ENCODE measurements around the gene MRPS21. TPM values are rescaled to one million over a fixed set of nuclear protein-coding genes. Genes with fewer than 3 reads are reported as not detected.

Gene MRPS21
- total RNA-seq, 1 experiment from 2014 or later, result 62.6 TPM

GRCh38 chr1:150262388-150263320, 31.0 kb upstream of the MRPS21 start:
- CTCF ChIA-PET, result interaction anchor here (0.6 to 1.1 kb wide), 3 partner anchors 10 to 334 kb away, joined by 3 read pairs; partner anchors contain the start of gene C1orf54
- H4K20me1 ChIP-seq (ENCODE audit: insufficient read depth), result 0 out of 2 replicates have a peak, but pooled peaks cover under 1% of the 10 kb centered on the region
- BruUV-seq (replicated peaks), result no TSS peak
- DNase-seq, result peak; percentile 9 to 92
- H3F3A ChIP-seq (ENCODE audit: insufficient read depth, low read depth), result peaks cover 60% of the 10 kb centered on the region
- peak overlapping the region; percentile 83 for H3K27ac ChIP-seq
- no peak overlapping the region; the same call in 1 of the 2 replicates for H3K4me3 ChIP-seq
- no peaks in the 10 kb centered on the region for H3K9me3 ChIP-seq (ENCODE audit: insufficient read depth, low read depth)
- peaks cover 17% of the 10 kb centered on the region for H3K36me3 ChIP-seq (ENCODE audit: low read depth)
- no peak overlapping the region for H2AFZ ChIP-seq
- H3K9me2 ChIP-seq (ENCODE audit: insufficient read depth), result no peaks in the 10 kb centered on the region
- peaks cover 66% of the 10 kb centered on the region for H3K4me1 ChIP-seq (replicated peaks; ENCODE audit: insufficient read depth)
- intact Hi-C loops (cut with micrococcal nuclease; ENCODE audit: unreplicated experiment), result loop anchor here (10.0 kb wide), 1 partner anchor 302 kb away; no protein-coding TSS in a partner anchor
- peak overlapping the region; percentile 60 for H3K4me2 ChIP-seq
- H3K79me2 ChIP-seq (ENCODE audit: low read depth), result peaks cover 11% of the 10 kb centered on the region
- POLR2A ChIA-PET (ENCODE audit: unreplicated experiment), result interaction anchor here (0.5 to 0.7 kb wide), 11 partner anchors 22 to 1280 kb away, joined by 3 to 16 read pairs (median 3); partner anchors contain the start of gene MCL1
- TF ChIP-seq CTCF (conservative IDR thresholded peaks at IDR 0.05) (no peak), EZH2 (IDR thresholded peaks at IDR 0.05; ENCODE audit: low read depth) (no peak)
- no peaks in the 10 kb centered on the region for H3K27me3 ChIP-seq (ENCODE audit: insufficient read depth, low read depth)

GRCh38 chr1:150263549-150263948, 30.1 kb upstream of the MRPS21 start:
- Histone ChIP-seq H3K27me3 (ENCODE audit: insufficient read depth, low read depth) (no peaks in the 10 kb centered on the region), H3K4me2 (peak overlapping the region; percentile 60), H4K20me1 (ENCODE audit: insufficient read depth) (0 out of 2 replicates have a peak, but pooled peaks cover 4% of the 10 kb centered on the region), H3K79me2 (ENCODE audit: low read depth) (peaks cover 20% of the 10 kb centered on the region), H3K4me3 (no peak overlapping the region), H3K27ac (peak overlapping the region; percentile 83), H3K36me3 (ENCODE audit: low read depth) (peaks cover 17% of the 10 kb centered on the region), H2AFZ (no peak overlapping the region), H3K4me1 (replicated peaks; ENCODE audit: insufficient read depth) (peaks cover 67% of the 10 kb centered on the region), H3K9me2 (ENCODE audit: insufficient read depth) (no peaks in the 10 kb centered on the region), H3F3A (ENCODE audit: insufficient read depth, low read depth) (peaks cover 60% of the 10 kb centered on the region), H3K9me3 (ENCODE audit: insufficient read depth, low read depth) (no peaks in the 10 kb centered on the region)
- intact Hi-C loops (cut with micrococcal nuclease; ENCODE audit: unreplicated experiment), result loop anchor here (10.0 kb wide), 1 partner anchor 301 kb away; no protein-coding TSS in a partner anchor
- CTCF ChIA-PET, result interaction anchor here (1.1 kb wide), 1 partner anchor 18 kb away, joined by 3 read pairs; no protein-coding TSS in a partner anchor
- POLR2A ChIA-PET (ENCODE audit: unreplicated experiment), result interaction anchor here (0.6 kb wide), 3 partner anchors 80 to 1279 kb away, joined by 3 to 11 read pairs (median 4); no protein-coding TSS in a partner anchor
- BruUV-seq (replicated peaks), result no TSS peak
- no peak for TF ChIP-seq EZH2 (IDR thresholded peaks at IDR 0.05; ENCODE audit: low read depth)
- no peak for TF ChIP-seq CTCF (conservative IDR thresholded peaks at IDR 0.05)
- DNase-seq, result no peak

- H2AFZ ChIP-seq, result peak overlapping the region; percentile 86; the same call in 1 of the 2 replicates
- DNase-seq, result no peak
These were observed 25.8 kb upstream of the MRPS21 start for GRCh38 chr1:150267896-150268295.

More at GRCh38 chr1:150267896-150268295, 25.8 kb upstream of the MRPS21 start:
- H3K4me2 ChIP-seq, result peak overlapping the region; percentile 100
- peak overlapping the region; percentile 87 for H3K4me3 ChIP-seq
- POLR2A ChIA-PET (ENCODE audit: unreplicated experiment), result interaction anchor here (0.7 kb wide), 1 partner anchor 34 kb away, joined by 5 read pairs; no protein-coding TSS in a partner anchor
- no TSS peak for BruUV-seq (replicated peaks)
- intact Hi-C loops (cut with micrococcal nuclease; ENCODE audit: unreplicated experiment), result loop anchor here (10.0 kb wide), 1 partner anchor 297 kb away; no protein-coding TSS in a partner anchor
- peaks cover 33% of the 10 kb centered on the region for H3K4me1 ChIP-seq (replicated peaks; ENCODE audit: insufficient read depth)
- CTCF ChIA-PET, result no interaction called here
- no peaks in the 10 kb centered on the region for H3K9me2 ChIP-seq (ENCODE audit: insufficient read depth)
- peaks cover 23% of the 10 kb centered on the region for H3K79me2 ChIP-seq (ENCODE audit: low read depth)
- TF ChIP-seq CTCF (conservative IDR thresholded peaks at IDR 0.05), result no peak
- TF ChIP-seq EZH2 (IDR thresholded peaks at IDR 0.05; ENCODE audit: low read depth), result no peak
- peaks cover 35% of the 10 kb centered on the region for H3F3A ChIP-seq (ENCODE audit: insufficient read depth, low read depth)
- no peaks in the 10 kb centered on the region for H3K27me3 ChIP-seq (ENCODE audit: insufficient read depth, low read depth)
- 0 out of 2 replicates have a peak overlapping the region, but pooled peaks have one; percentile 79 for H3K27ac ChIP-seq
- no peaks in the 10 kb centered on the region for H3K9me3 ChIP-seq (ENCODE audit: insufficient read depth, low read depth)
- peaks cover 17% of the 10 kb centered on the region for H3K36me3 ChIP-seq (ENCODE audit: low read depth)
- 0 out of 2 replicates have a peak, but pooled peaks cover 4% of the 10 kb centered on the region for H4K20me1 ChIP-seq (ENCODE audit: insufficient read depth)
